Neural progenitor cell (in vitro differentiated cells): ENCODE results near the gene UGT2A3.

Experiments
- EZH2 ChIP-seq: fragments of 200-600 bp; sonication (generic); IDR thresholded peaks from 2 replicates; pipeline ENCODE4 v1.6.1; 2017; ENCODE audit warnings: antibody characterized with exemption, mild to moderate bottlenecking, moderate library complexity
- EZH2phosphoT487 ChIP-seq: fragments of 200-600 bp; sonication (generic); IDR thresholded peaks from 2 replicates; pipeline ENCODE4 v1.6.1; 2017; ENCODE audit warnings: antibody characterized with exemption
- TF ChIP-seq, protein P1 (sequence below): fragments of 200-600 bp; sonication (generic); IDR thresholded peaks from 2 replicates; pipeline ENCODE4 v1.5.1; 2017; ENCODE audit warnings: antibody characterized with exemption, mild to moderate bottlenecking

DNA sequence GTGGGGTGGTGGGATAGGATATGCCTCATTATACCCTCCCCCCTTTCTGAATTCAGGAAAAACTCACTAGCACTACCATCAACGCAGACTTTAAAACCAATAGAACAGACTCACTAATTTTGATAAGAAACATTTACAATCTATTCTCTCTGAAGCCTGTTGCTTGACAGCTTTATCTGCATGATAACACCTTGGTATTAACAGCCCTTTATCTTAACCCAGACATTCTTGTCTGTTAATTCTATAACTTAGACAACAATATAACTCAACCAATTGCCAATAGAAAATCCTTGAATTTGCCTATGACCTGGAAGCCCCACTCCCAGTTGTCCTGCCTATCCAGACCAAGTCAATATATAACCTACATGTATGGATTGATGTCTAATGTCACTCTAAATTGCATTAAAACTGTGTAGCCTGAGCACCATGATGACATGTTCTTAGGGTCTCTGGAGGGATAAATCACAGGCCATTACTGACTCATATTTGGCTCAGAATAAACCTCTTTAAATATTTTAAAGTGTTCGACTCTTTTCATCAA, 1.5 kb upstream of the UGT2A3 start:
- TF ChIP-seq, protein P1, sequence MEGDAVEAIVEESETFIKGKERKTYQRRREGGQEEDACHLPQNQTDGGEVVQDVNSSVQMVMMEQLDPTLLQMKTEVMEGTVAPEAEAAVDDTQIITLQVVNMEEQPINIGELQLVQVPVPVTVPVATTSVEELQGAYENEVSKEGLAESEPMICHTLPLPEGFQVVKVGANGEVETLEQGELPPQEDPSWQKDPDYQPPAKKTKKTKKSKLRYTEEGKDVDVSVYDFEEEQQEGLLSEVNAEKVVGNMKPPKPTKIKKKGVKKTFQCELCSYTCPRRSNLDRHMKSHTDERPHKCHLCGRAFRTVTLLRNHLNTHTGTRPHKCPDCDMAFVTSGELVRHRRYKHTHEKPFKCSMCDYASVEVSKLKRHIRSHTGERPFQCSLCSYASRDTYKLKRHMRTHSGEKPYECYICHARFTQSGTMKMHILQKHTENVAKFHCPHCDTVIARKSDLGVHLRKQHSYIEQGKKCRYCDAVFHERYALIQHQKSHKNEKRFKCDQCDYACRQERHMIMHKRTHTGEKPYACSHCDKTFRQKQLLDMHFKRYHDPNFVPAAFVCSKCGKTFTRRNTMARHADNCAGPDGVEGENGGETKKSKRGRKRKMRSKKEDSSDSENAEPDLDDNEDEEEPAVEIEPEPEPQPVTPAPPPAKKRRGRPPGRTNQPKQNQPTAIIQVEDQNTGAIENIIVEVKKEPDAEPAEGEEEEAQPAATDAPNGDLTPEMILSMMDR: no peak
- TF ChIP-seq EZH2phosphoT487 (no peak), EZH2 (no peak)
